Activated CD8-positive, alpha-beta T cell treated with anti-CD3 and anti-CD28 coated beads for 36 hours (primary cell): ENCODE measurements around the gene IGSF8. TPM values are rescaled to one million over a fixed set of nuclear protein-coding genes. Genes with fewer than 3 reads are reported as not detected.

Experiments used
- ATAC-seq: fragments of 200-7000 bp; cut with Tn5 transposase; one replicate; pipeline ENCODE4 v1.10.0; 2021; ENCODE audit warnings: mild to moderate bottlenecking, moderate library complexity
- CTCF ChIA-PET: fragments of 350-600 bp; sonication (Branson Sonifier 250); formaldehyde crosslinking; loops from one replicate; lab custom pipeline; 2021; ENCODE audit warnings: antibody characterized with exemption; lab: Charles Lee
- POLR2A ChIA-PET: fragments of 350-600 bp; sonication (Branson Sonifier 250); formaldehyde crosslinking; loops from one replicate; lab custom pipeline; 2021; ENCODE audit warnings: antibody characterized with exemption; lab: Charles Lee
- DNase-seq: peaks from one replicate; pipeline ENCODE4 v3.0.0-alpha.2; 2020
- H3K27ac Mint-ChIP-seq: one replicate; pipeline ENCODE4 v1.8.0; 2021; ENCODE audit warnings: mild to moderate bottlenecking, mixed read lengths
- H3K27me3 Mint-ChIP-seq: one replicate; pipeline ENCODE4 v1.8.0; 2021; ENCODE audit warnings: mixed read lengths
- H3K36me3 Mint-ChIP-seq: one replicate; pipeline ENCODE4 v1.8.0; 2021; ENCODE audit warnings: low read depth, mixed read lengths
- H3K4me1 Mint-ChIP-seq: one replicate; pipeline ENCODE4 v1.8.0; 2021; ENCODE audit warnings: low read depth, mixed read lengths
- H3K4me3 Mint-ChIP-seq: one replicate; pipeline ENCODE4 v1.8.0; 2021; ENCODE audit warnings: mild to moderate bottlenecking, moderate library complexity, mixed read lengths
- H3K9me3 Mint-ChIP-seq: one replicate; pipeline ENCODE4 v1.8.0; 2021; ENCODE audit warnings: mixed read lengths
- CTCF ChIP-seq: fragments of 200-600 bp; IDR thresholded peaks from one replicate; pipeline ENCODE4 v1.8.0; 2022; ENCODE audit warnings: antibody characterized with exemption, mild to moderate bottlenecking
- intact Hi-C: fragments of 100-400 bp; cut with micrococcal nuclease; formaldehyde crosslinking; loops from one replicate; pipeline ENCODE4 v1.10.0; 2022
- total RNA-seq, 2 experiments: library from RNA; stranded (reverse); gene quantifications; one replicate each; pipeline ENCODE4 v1.2.3, GENCODE V29; 2021

Gene IGSF8
- total RNA-seq, 2 experiments from 2014 or later, result 48.0 to 49.5 TPM

- Mint-ChIP-seq H3K9me3 (no peaks in the 10 kb centered on the region), H3K36me3 (no peaks in the 10 kb centered on the region), H3K4me3 (no peak overlapping the region), H3K27me3 (peaks cover 9% of the 10 kb centered on the region), H3K27ac (no peak overlapping the region), H3K4me1 (no peaks in the 10 kb centered on the region)
- intact Hi-C loops, result no loop called here
- no peak for DNase-seq
- ChIA-PET POLR2A (interaction anchor here (1.1 to 1.2 kb wide), 2 partner anchors 10 to 19 kb away, joined by 3 read pairs; no protein-coding TSS in a partner anchor), CTCF (interaction anchor here (1.2 to 1.5 kb wide), 3 partner anchors 9 to 32 kb away, joined by 5 to 9 read pairs (median 6); no protein-coding TSS in a partner anchor)
- TF ChIP-seq CTCF, result no peak
- no peak for ATAC-seq
Observed at GRCh38 chr1:160117709-160118183, 19.3 kb upstream of the IGSF8 start.

- DNase-seq, result no peak
- peaks cover 9% of the 10 kb centered on the region for H3K27me3 Mint-ChIP-seq
- POLR2A ChIA-PET, result interaction anchor here (1.2 kb wide), 1 partner anchor 10 kb away, joined by 3 read pairs; no protein-coding TSS in a partner anchor
- no peak for ATAC-seq
- H3K4me3 Mint-ChIP-seq, result no peak overlapping the region
- H3K36me3 Mint-ChIP-seq, result no peaks in the 10 kb centered on the region
- intact Hi-C loops, result no loop called here
- no peak for TF ChIP-seq CTCF
- H3K27ac Mint-ChIP-seq, result no peak overlapping the region
- no peaks in the 10 kb centered on the region for H3K4me1 Mint-ChIP-seq
- CTCF ChIA-PET, result interaction anchor here (1.2 kb wide), 1 partner anchor 13 kb away, joined by 9 read pairs; no protein-coding TSS in a partner anchor
- H3K9me3 Mint-ChIP-seq, result no peaks in the 10 kb centered on the region
Observed at GRCh38 chr1:160117300-160117699, 18.9 kb upstream of the IGSF8 start.

- Mint-ChIP-seq H3K27ac (no peak overlapping the region), H3K36me3 (no peaks in the 10 kb centered on the region), H3K4me3 (no peak overlapping the region), H3K27me3 (peaks cover 9% of the 10 kb centered on the region), H3K4me1 (no peaks in the 10 kb centered on the region), H3K9me3 (no peaks in the 10 kb centered on the region)
- ChIA-PET CTCF (interaction anchor here (1.3 kb wide), 1 partner anchor 38 kb away, joined by 3 read pairs; no protein-coding TSS in a partner anchor), POLR2A (interaction anchor here (0.7 to 1.2 kb wide), 2 partner anchors 9 to 14 kb away, joined by 3 read pairs; no protein-coding TSS in a partner anchor)
- intact Hi-C loops, result no loop called here
- DNase-seq (no peak), ATAC-seq (no peak)
- no peak for TF ChIP-seq CTCF
Observed at GRCh38 chr1:160116283-160117147, 18.1 kb upstream of the IGSF8 start.

GRCh38 chr1:160115545-160116282 lies 17.3 kb upstream of the IGSF8 start, which contains the start of gene ATP1A2:
ATP1A2 (plus strand) TSS chr1:160115759; CDS start chr1:160115862, 103 bp downstream.
- intact Hi-C loops, result no loop called here
- ATAC-seq (no peak), DNase-seq (no peak)
- ChIA-PET CTCF (interaction anchor here (1.3 kb wide), 1 partner anchor 37 kb away, joined by 3 read pairs; no protein-coding TSS in a partner anchor), POLR2A (interaction anchor here (0.7 kb wide), 1 partner anchor 13 kb away, joined by 3 read pairs; no protein-coding TSS in a partner anchor)
- Mint-ChIP-seq H3K9me3 (no peaks in the 10 kb centered on the region), H3K4me3 (no peak within 1 kb of the TSS), H3K27ac (no peak within 1 kb of the TSS), H3K27me3 (peaks cover 9% of the 10 kb centered on the region), H3K36me3 (no peaks in the 10 kb centered on the region), H3K4me1 (no peaks in the 10 kb centered on the region)
- no peak for TF ChIP-seq CTCF
